Measurements from ENCODE around the gene PRR16. TPM values are rescaled to one million over a fixed set of nuclear protein-coding genes. Genes with fewer than 3 reads are reported as not detected.

PRR16 gene
- total and polyA plus RNA-seq, 2 experiments from 2014 or later: 1.0 to 1.7 TPM

- Mint-ChIP-seq H3K4me1 (no peaks in the 10 kb centered on the region), H3K9me3 (peaks cover 15% of the 10 kb centered on the region), H3K27me3 (ENCODE audit: insufficient read depth, low read depth, poor library complexity) (no peaks in the 10 kb centered on the region), H3K36me3 (ENCODE audit: low read depth) (peaks cover 11% of the 10 kb centered on the region; the same call in 2 of the 3 replicates), H3K4me3 (no peak overlapping the region), H3K27ac (no peak overlapping the region)
- H3K4me1 ChIP-seq (ENCODE audit: insufficient read depth): no peaks in the 10 kb centered on the region
- no peaks in the 10 kb centered on the region for H3K79me2 ChIP-seq (replicated peaks; ENCODE audit: insufficient read depth)
- no peaks in the 10 kb centered on the region; the same call in 1 of the 2 replicates for H3K9me2 ChIP-seq (ENCODE audit: insufficient read depth)
- H3K27me3 ChIP-seq (ENCODE audit: insufficient read depth): no peaks in the 10 kb centered on the region
- no peaks in the 10 kb centered on the region for H4K20me1 ChIP-seq (replicated peaks; ENCODE audit: insufficient read depth)
- H3F3A ChIP-seq (replicated peaks; ENCODE audit: low read depth): no peaks in the 10 kb centered on the region
- no peak overlapping the region for H2AFZ ChIP-seq
- TF ChIP-seq ETS1 (IDR thresholded peaks at IDR 0.05): no peak
- TF ChIP-seq STAT1 (IDR thresholded peaks at IDR 0.05; ENCODE audit: unreplicated experiment): no peak
- TF ChIP-seq POLR2AphosphoS5 (IDR thresholded peaks at IDR 0.05; ENCODE audit: low read depth): no peak
- no peak for TF ChIP-seq ZNF114 (CRISPR knock-in tag; IDR thresholded peaks at IDR 0.05)
- no peak for TF ChIP-seq ZNF462 (CRISPR knock-in tag; IDR thresholded peaks at IDR 0.05)
- TF ChIP-seq NANOG (IDR thresholded peaks at IDR 0.05; ENCODE audit: borderline replicate concordance): no peak
- TF ChIP-seq CTCF (conservative IDR thresholded peaks at IDR 0.05; ENCODE audit: low read depth in 2 of 2): no peak
- TF ChIP-seq ZNF331 (CRISPR knock-in tag; IDR thresholded peaks at IDR 0.05; ENCODE audit: low read depth): no peak
- no peak for TF ChIP-seq EZH2 (IDR thresholded peaks at IDR 0.05; ENCODE audit: low read depth, unreplicated experiment)
- no peak for TF ChIP-seq EZH2phosphoT487 (IDR thresholded peaks at IDR 0.05; ENCODE audit: unreplicated experiment)
- TF ChIP-seq JUNB (IDR thresholded peaks at IDR 0.05; ENCODE audit: unreplicated experiment): no peak
- TF ChIP-seq REST (IDR thresholded peaks at IDR 0.05; ENCODE audit: unreplicated experiment): no peak
- no peak overlapping the region for H3K4me3 ChIP-seq
- no peak overlapping the region for H3K27ac ChIP-seq (ENCODE audit: low read depth)
- H3K36me3 ChIP-seq (ENCODE audit: insufficient read depth): no peaks in the 10 kb centered on the region; the same call in 1 of the 2 replicates
- DNase-seq (ENCODE audit: low spot score): no peak
- no peak for ATAC-seq
- H3K4me2 ChIP-seq: no peak overlapping the region
Observed at GRCh38 chr5:120435129-120435528, 29.0 kb upstream of the PRR16 start.

Data from GM23338 (cell line).